C4-2B (cell line): ENCODE data around the gene SELENOM.

ENCODE experiments used
- H3K27ac ChIP-seq: fragments of 450-650 bp; 2 replicates; pipeline ENCODE4 v1.5.1; 2017
- ZFX ChIP-seq: fragments of 450-650 bp; IDR thresholded peaks from 2 replicates; pipeline ENCODE4 v1.6.1; 2017
- TF ChIP-seq, protein P1 (sequence below): fragments of 450-650 bp; conservative IDR thresholded peaks from 2 replicates; pipeline ENCODE4 v1.5.1; 2017; ENCODE audit warnings: mild to moderate bottlenecking

The SELENOM gene

DNA sequence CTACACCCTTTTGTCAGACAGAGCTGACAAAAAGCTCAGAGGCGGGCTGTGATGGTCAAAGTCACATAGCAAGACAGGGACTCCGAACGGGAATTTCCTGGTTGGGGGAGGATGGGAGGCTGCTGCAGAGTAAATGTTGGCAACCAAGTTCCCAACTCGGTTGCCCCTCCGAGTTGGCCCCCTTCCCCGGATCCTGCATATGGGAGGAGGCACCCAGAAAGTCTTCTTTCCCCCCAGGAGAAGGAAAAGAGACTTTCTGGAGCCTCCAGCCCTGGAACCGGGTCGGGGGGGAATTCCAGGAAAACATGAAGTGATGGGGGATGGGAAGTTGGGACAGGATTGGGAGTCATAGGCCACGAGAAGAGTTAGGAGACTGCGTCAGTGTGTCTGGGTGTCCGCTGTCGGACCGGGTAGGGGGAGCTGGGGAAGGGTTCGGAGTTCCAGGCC, 614 bp downstream of the SELENOM start:
- peak overlapping the region; percentile 80 for H3K27ac ChIP-seq

GRCh38 chr22:31106001-31106571, 1.3 kb downstream of the SELENOM start:
- TF ChIP-seq, protein P1, sequence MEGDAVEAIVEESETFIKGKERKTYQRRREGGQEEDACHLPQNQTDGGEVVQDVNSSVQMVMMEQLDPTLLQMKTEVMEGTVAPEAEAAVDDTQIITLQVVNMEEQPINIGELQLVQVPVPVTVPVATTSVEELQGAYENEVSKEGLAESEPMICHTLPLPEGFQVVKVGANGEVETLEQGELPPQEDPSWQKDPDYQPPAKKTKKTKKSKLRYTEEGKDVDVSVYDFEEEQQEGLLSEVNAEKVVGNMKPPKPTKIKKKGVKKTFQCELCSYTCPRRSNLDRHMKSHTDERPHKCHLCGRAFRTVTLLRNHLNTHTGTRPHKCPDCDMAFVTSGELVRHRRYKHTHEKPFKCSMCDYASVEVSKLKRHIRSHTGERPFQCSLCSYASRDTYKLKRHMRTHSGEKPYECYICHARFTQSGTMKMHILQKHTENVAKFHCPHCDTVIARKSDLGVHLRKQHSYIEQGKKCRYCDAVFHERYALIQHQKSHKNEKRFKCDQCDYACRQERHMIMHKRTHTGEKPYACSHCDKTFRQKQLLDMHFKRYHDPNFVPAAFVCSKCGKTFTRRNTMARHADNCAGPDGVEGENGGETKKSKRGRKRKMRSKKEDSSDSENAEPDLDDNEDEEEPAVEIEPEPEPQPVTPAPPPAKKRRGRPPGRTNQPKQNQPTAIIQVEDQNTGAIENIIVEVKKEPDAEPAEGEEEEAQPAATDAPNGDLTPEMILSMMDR: no peak
- TF ChIP-seq ZFX: no peak
- H3K27ac ChIP-seq: peak overlapping the region; percentile 80

More for the DNA sequence above, 614 bp downstream of the SELENOM start:
- TF ChIP-seq, protein P1: no peak
- TF ChIP-seq ZFX: no peak

DNA sequence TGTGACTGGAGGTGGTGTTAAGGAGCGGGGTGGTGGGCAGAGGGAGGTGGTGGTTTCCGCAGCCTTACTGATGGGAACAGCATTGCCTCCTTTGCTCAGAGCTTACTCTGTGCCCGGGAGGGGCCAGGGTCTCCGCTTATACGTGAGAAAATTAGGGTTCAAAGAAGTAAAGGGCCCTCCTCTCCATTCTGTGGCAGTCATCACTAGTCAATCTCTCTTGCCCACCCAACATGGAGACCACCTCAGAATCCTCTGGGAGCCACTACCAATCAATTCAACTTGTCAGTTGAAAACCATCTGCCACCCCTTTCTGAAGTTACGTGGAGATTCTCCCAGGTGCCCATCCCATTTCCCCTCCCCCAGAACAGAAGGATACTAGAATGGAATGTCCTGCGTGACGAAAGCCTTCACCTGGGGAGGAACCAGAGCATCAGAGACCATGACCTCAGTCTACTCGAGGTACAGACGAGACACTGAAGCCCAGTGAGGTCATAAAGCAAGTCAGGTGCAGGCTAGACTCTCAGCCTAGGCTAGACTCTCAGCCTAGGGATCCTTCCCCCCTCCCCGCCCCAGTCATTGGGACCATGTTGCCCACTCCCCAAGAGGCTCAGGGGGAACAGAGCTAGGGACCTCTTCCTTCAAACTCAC, 2.0 kb downstream of the SELENOM start:
- H3K27ac ChIP-seq: peak overlapping the region; percentile 80; the same call in 1 of the 2 replicates
- TF ChIP-seq, protein P1: no peak
- TF ChIP-seq ZFX: no peak

DNA sequence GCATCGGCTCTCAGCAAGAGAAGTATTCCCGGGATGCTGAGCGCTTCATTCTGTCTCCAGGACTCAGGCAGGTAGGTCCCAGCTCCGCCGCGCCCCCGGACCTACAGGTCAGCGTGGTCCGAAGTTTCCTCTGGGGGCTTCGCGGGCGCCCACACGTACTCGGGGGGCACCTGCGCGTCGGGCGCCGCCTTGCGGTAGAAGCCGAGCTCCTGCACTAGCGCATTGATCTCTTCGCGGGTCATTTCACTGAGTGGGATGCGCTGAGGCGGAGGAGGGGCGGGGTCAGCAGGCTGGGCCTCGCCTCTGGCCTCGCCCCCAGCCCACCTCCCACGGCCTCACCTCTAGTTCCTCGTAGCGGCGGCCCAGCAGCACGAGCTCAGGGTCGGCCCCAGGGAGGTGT, 2.5 kb downstream of the SELENOM start:
- no peak for TF ChIP-seq ZFX
- TF ChIP-seq, protein P1: no peak
- no peak overlapping the region for H3K27ac ChIP-seq

DNA sequence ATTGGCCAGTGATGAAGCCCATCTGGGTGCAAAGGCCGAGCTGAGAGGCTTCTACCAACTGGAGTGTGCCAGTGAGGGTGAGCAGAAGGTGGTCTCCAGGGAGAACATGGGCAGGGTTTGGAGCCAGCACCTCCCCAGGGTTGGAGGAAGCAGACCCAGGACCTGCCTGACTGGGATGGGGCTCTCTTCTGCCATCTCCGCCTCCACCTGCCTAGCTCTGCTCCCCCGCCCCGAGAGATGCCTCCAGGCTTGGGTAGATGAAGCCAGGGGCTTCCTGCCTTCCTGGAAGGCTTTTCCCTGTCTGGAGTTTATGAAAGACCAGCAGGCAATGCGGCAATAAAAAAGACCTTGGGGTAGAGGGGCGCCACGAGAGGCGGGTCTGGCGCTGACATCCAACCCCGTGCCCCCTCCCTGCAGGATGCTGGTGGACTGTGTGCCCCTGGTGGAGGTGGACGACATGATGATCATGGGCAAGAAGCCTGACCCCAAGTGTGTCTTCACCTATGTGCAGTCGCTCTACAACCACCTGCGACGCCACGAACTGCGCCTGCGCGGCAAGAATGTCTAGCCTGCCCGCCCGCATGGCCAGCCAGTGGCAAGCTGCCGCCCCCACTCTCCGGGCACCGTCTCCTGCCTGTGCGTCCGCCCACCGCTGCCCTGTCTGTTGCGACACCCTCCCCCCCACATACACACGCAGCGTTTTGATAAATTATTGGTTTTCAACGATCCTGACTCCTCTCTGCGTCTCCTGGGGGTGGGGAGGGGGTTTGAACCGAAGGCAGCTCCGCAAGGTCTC, 3.3 kb downstream of the SELENOM start:
- TF ChIP-seq, protein P1: no peak
- no peak for TF ChIP-seq ZFX
- H3K27ac ChIP-seq: no peak overlapping the region

DNA sequence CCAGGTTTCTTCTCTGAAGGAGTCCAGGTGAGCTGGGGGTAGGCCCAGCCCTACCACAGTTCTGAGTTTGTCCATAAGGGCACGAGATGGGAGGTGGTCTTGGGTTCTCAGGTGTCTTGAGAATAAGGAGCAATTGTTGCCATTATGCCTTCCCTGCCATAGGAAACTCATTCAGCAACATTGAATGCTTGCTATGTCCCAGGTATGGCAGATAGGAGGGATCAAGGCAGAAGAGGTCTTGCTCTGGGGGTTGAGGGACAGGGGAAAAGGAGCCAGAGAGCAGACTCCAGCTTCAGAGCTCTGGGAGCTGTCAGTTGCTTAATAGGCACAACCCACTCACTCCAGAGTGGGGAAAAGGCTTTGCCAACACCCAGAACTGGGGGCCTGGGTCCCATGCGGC, 4.3 kb downstream of the SELENOM start:
- no peak overlapping the region for H3K27ac ChIP-seq
- TF ChIP-seq ZFX: no peak
- TF ChIP-seq, protein P1: no peak

- no peak overlapping the region for H3K27ac ChIP-seq
- TF ChIP-seq ZFX: no peak
- TF ChIP-seq, protein P1: no peak
These were observed 4.8 kb downstream of the SELENOM start for GRCh38 chr22:31102441-31103081.
